Glutamatergic neuron (in vitro differentiated cells): ENCODE results near the gene TSPAN1. TPM values are rescaled to one million over a fixed set of nuclear protein-coding genes. Genes with fewer than 3 reads are reported as not detected.
A peak's percentile ranks its signal among the peaks of the same experiment; 100 is the strongest.

Experiments used
- DNase-seq: peaks from one replicate; pipeline ENCODE4 v3.0.0; 2022
- H3K27ac Mint-ChIP-seq: one replicate; pipeline ENCODE4 v1.8.0; 2020; ENCODE audit warnings: mild to moderate bottlenecking, mixed read lengths, inconsistent platforms; ENCODE audit not compliant: unreplicated experiment
- H3K27me3 Mint-ChIP-seq: one replicate; pipeline ENCODE4 v1.8.0; 2020; ENCODE audit warnings: mild to moderate bottlenecking, moderate library complexity, mixed read lengths, inconsistent platforms; ENCODE audit not compliant: unreplicated experiment
- H3K36me3 Mint-ChIP-seq: one replicate; pipeline ENCODE4 v1.8.0; 2020; ENCODE audit warnings: mild to moderate bottlenecking, mixed read lengths, inconsistent platforms; ENCODE audit not compliant: unreplicated experiment
- H3K4me1 Mint-ChIP-seq: one replicate; pipeline ENCODE4 v1.8.0; 2020; ENCODE audit warnings: mild to moderate bottlenecking, low read depth, mixed read lengths, inconsistent platforms; ENCODE audit not compliant: unreplicated experiment
- H3K4me3 Mint-ChIP-seq: one replicate; pipeline ENCODE4 v1.8.0; 2020; ENCODE audit warnings: mild to moderate bottlenecking, mixed read lengths, inconsistent platforms; ENCODE audit not compliant: unreplicated experiment
- H3K9me3 Mint-ChIP-seq: one replicate; pipeline ENCODE4 v1.8.0; 2020; ENCODE audit warnings: mild to moderate bottlenecking, moderate library complexity, mixed read lengths, inconsistent platforms; ENCODE audit not compliant: unreplicated experiment
- long read RNA-seq: library from polyadenylated mRNA; unstranded; transcript quantifications from one replicate; pipeline ENCODE4 v2.0.0, GENCODE V29; 2020; ENCODE audit not compliant: unreplicated experiment
- total RNA-seq: library from RNA; stranded (reverse); fragmentation: NEBNext Ultra II Directional; extraction: Animal tissue kit (Norgen Biotek cat#: 25700); gene quantifications from one replicate; pipeline ENCODE4 v1.2.1, GENCODE V29; 2021; ENCODE audit not compliant: unreplicated experiment
- TF ChIP-seq, protein P1 (sequence below): fragments of 200-600 bp; sonication (generic); IDR thresholded peaks from one replicate; pipeline ENCODE4 v1.5.0; 2021; ENCODE audit not compliant: partially characterized antibody, unreplicated experiment

The TSPAN1 gene, protein sequence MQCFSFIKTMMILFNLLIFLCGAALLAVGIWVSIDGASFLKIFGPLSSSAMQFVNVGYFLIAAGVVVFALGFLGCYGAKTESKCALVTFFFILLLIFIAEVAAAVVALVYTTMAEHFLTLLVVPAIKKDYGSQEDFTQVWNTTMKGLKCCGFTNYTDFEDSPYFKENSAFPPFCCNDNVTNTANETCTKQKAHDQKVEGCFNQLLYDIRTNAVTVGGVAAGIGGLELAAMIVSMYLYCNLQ
- 2.3 TPM for total RNA-seq
- long read RNA-seq, partial matches to known transcripts = 1 of 1 reads
- long read RNA-seq, other reads (novel, unspliced or antisense) = 0 of 1 reads

DNA sequence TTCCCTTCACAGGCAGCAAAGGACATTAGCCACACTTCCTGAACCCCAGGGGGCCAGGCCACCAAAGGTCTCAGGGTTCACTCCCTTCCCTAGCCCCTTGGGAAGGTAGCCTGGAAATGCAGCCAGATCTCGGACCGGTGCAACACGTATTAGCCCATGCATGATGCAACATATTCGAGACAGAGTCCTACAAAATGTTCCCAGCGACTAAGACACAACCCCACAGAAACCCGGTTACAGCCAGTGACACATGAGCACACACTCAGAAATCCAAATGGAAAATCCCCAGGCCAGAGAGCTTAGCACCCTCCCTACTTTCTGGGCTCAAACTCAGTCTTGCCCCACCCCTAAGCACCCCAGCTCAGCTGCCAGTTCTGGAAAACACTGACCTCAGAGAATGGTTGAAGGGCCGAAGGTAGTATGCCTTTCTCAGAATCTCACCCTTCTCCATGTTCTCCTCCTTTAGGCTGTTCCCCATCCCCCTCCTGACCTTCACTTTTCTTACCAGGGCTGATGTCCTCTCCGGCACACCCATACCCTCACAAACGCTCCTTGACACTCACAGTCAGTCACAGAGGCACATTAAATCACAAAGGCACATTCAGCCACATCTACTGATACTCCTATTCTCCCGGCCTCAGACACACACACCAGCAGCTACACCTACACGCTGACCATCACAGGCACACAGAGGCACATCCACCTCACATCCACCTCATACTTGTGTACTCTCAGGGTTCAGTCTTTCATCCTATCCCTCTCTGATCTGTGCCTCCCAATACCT is at the start of gene TSPAN1:
TSPAN1 (plus strand) TSS at position 640 of the 784 bp plus-strand sequence. CDS start 6,021 bp downstream, outside the sequence.
- H3K4me1 Mint-ChIP-seq = peaks cover 2% of the 10 kb centered on the region
- no peaks in the 10 kb centered on the region for H3K36me3 Mint-ChIP-seq
- peaks cover 2% of the 10 kb centered on the region for H3K9me3 Mint-ChIP-seq
- TF ChIP-seq, protein P1, sequence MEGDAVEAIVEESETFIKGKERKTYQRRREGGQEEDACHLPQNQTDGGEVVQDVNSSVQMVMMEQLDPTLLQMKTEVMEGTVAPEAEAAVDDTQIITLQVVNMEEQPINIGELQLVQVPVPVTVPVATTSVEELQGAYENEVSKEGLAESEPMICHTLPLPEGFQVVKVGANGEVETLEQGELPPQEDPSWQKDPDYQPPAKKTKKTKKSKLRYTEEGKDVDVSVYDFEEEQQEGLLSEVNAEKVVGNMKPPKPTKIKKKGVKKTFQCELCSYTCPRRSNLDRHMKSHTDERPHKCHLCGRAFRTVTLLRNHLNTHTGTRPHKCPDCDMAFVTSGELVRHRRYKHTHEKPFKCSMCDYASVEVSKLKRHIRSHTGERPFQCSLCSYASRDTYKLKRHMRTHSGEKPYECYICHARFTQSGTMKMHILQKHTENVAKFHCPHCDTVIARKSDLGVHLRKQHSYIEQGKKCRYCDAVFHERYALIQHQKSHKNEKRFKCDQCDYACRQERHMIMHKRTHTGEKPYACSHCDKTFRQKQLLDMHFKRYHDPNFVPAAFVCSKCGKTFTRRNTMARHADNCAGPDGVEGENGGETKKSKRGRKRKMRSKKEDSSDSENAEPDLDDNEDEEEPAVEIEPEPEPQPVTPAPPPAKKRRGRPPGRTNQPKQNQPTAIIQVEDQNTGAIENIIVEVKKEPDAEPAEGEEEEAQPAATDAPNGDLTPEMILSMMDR = no peak
- no peak for DNase-seq
- H3K27ac Mint-ChIP-seq = no peak within 1 kb of the TSS
- no peak within 1 kb of the TSS for H3K4me3 Mint-ChIP-seq
- peaks cover 7% of the 10 kb centered on the region for H3K27me3 Mint-ChIP-seq

DNA sequence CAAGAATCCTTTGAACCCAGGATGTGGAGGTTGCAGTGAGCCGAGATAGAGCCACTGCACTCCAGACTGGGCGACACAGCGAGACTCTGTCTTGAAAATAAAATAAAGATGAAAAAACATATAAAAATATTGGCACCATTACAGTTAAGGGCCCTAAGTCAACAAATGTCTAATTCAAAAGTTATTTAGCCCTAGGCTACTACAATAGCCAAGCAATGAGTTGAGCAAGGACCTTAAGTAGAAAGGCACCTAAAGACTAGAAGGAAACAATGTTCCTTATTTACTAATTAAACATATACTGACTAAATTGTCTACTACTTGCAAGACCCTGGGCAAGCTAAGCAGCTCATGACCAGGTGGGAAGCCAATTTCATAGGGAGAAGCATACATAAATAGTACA is 46.5 kb upstream of the TSPAN1 start:
- Mint-ChIP-seq H3K9me3 (peaks cover 21% of the 10 kb centered on the region), H3K4me1 (peaks cover 3% of the 10 kb centered on the region), H3K27ac (no peak overlapping the region), H3K4me3 (peak overlapping the region; percentile 95), H3K36me3 (no peaks in the 10 kb centered on the region), H3K27me3 (peaks cover 12% of the 10 kb centered on the region)
- DNase-seq = no peak
- TF ChIP-seq, protein P1 = no peak

DNA sequence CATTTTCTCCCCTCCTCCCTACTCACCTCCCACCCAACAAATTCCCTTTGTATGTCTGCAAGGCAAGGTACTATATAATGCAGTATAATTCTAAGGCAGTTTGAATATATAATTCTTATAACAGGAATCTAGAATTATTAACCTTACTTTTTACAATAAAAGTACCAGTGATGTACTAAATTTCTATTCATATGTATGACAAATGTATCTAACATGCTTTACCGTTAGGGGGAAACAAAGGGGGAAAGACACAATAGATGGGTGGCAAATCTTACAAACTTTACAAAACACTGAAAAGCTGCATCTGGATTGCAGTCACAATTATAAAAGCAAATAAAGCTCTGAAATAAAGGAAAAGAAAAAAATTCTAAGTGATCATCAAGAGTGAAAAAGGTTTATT is 44.8 kb upstream of the TSPAN1 start:
- Mint-ChIP-seq H3K9me3 (peaks cover 21% of the 10 kb centered on the region), H3K27me3 (peaks cover 20% of the 10 kb centered on the region), H3K4me1 (peaks cover 11% of the 10 kb centered on the region), H3K4me3 (peak overlapping the region; percentile 95), H3K27ac (peak overlapping the region; percentile 100), H3K36me3 (no peaks in the 10 kb centered on the region)
- DNase-seq = no peak
- TF ChIP-seq, protein P1 = no peak

DNA sequence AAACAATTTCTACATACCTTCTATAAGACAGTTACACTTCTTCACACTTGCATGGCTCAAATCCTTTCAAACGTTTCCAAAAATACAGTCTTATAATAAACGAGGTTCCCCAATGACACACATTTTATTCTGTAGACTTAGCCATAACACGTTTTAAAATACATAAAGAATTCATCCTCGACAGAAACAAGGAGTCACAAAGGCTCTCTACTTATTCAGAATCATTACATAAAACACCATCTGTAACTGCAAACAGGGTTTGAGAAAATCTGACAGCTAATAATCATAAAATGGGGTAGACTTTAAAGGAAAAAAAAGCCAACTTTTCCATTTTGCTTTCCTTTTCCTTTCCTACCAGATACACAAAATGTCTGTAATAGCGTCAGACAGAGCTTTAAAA is 44.3 kb upstream of the TSPAN1 start:
- peaks cover 11% of the 10 kb centered on the region for H3K4me1 Mint-ChIP-seq
- H3K27ac Mint-ChIP-seq = peak overlapping the region; percentile 100
- TF ChIP-seq, protein P1 = no peak
- no peaks in the 10 kb centered on the region for H3K36me3 Mint-ChIP-seq
- peaks cover 20% of the 10 kb centered on the region for H3K27me3 Mint-ChIP-seq
- no peak for DNase-seq
- H3K4me3 Mint-ChIP-seq = peak overlapping the region; percentile 95
- H3K9me3 Mint-ChIP-seq = peaks cover 21% of the 10 kb centered on the region

DNA sequence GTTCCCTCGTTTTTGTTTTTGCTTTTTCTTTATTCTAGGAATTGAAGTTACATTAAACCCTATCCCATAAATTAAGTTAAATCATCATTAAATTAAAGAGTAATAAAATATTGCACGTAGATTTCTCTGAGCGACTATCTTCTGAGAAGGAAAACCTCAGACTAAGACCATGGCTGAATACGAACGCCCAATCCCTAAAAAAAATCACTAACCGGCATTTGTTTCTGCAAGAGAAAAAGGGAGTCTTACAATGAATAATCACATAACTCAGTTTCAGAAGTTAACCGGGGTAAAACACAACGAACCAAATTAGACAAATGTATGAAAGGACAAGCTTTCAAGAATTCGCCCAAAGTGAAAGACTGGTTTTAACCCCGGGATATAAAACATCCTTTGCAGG is 43.8 kb upstream of the TSPAN1 start:
- peaks cover 21% of the 10 kb centered on the region for H3K9me3 Mint-ChIP-seq
- TF ChIP-seq, protein P1 = no peak
- H3K4me3 Mint-ChIP-seq = peak overlapping the region; percentile 95
- H3K36me3 Mint-ChIP-seq = no peaks in the 10 kb centered on the region
- no peak for DNase-seq
- H3K27ac Mint-ChIP-seq = peak overlapping the region; percentile 100
- peaks cover 11% of the 10 kb centered on the region for H3K4me1 Mint-ChIP-seq
- H3K27me3 Mint-ChIP-seq = peaks cover 20% of the 10 kb centered on the region
